GM21381 (cell line): ENCODE results near the gene NOM1.

Experiments
- ATAC-seq: cut with Tn5 transposase; IDR thresholded peaks from one replicate; pipeline ENCODE4 v1.9.1; 2021; ENCODE audit warnings: mild to moderate bottlenecking, moderate library complexity; ENCODE audit not compliant: unreplicated experiment

NOM1 gene

DNA sequence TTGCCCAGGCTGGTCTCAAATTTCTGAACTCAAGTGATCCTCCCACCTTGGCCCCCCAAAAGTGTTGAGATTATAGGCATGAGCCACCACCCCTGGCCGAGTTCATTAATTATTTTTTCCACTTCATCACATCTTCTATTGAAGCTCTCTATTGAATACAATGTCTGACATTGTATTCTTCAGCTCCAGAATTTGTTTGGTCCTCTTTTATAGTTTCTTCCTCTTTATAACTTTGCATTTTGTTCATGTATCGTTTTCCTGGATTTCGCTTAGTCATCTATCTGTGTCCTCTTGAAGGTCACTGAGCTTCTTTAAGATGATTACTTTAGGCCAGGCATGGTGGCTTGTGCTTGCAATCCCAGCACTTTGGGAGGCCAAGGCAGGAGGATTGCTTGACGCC, 30.2 kb downstream of the NOM1 start:
- no peak for ATAC-seq

DNA sequence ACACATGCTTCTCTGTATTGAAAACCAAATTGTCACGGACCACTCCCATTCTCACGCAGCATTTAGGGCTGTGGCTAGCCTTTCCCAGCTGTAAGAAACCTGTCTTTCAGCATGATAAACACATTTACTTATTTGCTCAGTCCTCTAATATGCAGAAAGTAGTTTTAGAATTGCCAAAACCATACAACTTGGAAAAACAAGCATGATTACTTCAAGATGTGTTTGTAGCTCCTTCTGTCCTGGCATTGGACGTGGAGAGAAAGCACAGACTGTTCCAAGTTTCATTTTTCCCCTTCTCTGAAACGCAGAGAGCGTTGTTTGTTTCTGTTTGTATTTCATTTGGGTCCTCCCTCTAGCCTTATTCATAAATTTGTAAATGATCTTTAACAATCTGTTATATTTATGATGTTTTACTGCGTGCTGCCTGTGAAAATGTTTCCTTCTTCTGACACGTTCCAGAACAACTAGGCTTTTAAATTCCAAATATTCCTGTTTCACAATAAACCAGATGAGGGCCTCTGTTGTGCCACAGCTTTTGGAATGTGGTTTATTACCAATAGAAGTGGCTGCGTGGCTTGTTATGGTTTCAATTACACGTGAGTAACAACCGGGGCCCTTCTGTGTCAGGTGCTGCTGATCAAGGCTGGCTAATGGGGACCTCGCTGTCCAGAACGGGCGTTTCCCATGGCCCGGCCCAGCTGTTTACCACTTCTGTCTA, 34.8 kb downstream of the NOM1 start:
- ATAC-seq: no peak

DNA sequence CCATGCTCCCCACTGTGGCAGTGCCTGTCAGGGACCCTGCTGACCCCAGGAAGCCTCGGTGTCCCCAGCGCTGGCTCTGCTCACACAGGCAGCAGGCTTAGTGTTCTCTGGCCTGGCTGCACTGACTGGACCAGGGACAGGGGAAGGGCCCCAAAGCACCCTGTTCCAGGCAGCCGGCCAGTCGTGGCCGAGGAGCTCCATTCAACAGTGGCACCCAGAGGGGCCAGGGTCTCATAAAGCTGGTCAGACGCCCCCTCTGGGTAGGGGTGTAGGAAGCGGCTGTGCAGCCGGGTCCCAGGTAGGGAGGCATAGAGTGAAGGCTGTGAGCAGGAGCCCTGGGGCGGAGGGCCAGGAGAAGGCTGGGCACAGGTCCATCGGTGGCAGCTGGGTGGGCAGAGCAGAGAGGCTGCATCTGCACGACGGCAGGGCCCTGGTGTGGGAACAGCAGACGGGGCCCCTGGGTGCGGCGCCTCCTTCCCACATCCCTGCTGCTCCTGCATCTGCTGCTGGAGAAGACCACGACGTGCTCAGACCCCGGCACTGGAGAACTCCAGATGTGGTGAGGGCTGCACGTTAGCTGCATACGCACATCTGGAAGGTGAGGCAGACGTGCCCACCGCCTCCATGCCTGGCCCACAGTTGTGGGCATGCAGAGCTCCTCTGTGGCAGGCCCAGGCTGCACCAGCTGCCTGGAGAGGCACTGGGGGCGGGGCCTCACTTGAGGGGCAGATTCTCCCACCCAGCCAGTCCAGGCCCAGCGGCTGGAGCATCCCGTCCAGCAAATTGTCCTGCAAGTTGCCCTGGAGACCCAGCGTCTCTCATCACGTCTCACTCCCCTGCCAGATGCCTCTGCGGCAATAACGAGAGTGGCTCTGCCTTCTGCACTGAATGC, 35.8 kb downstream of the NOM1 start:
- ATAC-seq: no peak

DNA sequence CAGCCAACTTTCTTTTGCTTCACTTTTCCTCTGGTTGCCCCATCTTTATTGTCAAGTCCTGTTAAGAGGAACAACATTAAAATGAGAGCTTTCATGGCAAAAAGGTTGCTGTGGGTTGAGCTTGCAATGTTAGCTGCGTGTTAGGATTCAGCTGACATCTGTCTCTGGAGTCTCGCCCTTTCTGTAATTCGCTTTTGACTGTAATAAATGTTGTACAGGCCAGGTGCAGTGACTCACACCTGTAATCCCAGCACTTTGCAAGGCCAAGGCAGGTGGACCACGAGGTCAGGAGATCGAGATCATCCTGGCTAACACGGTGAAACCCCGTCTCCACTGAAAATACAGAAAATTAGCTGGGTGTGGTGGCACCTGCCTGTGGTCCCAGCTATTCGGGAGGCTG, 36.9 kb downstream of the NOM1 start:
- ATAC-seq: no peak

DNA sequence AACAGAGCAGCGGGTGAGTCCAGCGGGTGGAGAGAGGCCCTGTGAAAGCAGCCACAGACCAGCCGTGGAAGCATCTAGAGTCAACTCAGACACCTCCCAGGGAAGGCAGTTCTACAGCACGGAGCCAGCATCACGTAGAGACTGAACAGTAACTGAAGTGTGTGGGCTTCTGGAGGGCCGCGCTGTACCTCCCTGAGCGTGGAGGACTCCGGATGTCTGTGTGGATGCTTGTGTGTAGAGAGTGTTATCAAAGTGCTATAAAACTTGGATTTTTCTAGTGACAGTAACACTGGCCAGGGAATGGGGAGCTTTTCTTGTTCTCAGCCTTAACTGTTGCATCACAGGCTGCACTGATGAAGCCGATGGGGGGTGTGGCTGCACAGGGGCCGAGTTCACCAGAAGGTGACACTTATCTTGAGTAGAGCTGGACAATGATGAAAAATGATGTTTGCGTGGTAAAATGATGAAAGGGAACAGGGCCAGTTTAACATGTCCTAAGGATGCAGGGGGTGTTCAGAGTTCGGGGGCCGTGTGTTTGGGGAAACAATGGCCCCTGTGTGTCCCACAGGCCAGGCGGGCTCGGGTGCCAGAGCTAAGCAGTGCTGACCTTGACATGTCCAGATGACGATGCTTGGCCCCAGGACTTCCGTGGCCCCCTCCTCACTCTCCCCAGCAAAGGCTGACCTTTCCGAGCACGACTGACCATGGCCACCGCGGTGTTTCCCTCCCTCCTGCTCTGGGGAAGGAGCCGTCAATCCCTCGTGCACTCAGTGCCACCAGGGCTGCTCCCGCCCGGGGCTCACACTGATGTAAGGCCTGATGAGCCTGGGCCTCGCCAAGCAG, 39.1 kb downstream of the NOM1 start:
- no peak for ATAC-seq

DNA sequence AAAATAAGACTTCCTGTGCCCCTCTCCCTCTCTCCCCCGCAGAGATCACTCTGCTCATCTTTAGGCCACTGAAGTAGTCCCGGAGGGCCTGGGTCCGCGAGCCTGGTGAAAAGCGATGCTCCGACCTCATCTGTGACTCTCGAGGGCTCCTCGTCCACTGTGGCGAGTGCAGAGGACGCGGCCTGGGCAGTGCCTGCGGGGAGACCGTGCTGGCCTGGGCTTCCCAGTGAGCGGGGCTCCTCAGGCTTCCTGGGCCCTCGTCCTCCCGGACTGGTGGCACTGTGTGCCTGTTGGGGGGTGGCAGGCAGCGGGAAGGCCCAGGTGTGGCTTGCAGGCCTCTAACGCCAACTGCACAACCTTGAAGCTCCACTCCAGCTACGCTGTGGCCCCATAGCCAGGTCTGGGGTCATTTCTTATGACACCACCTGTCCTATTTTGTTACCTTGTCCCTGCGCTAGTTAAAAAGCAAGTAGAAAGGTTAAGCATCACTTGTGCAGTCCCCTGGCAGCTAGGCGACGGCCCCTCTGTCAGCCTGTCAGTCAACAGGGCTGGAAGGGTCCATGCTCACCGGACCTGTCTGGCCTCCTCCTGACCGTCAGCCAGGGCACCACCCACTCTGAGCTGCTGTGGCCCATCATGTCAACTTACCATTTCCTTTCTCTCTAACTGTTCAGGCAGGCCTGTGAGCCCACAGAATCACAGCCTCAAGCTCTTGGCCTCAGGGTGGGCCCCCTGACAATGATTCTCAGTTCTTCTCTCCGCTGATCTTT, 40.4 kb downstream of the NOM1 start:
- no peak for ATAC-seq

DNA sequence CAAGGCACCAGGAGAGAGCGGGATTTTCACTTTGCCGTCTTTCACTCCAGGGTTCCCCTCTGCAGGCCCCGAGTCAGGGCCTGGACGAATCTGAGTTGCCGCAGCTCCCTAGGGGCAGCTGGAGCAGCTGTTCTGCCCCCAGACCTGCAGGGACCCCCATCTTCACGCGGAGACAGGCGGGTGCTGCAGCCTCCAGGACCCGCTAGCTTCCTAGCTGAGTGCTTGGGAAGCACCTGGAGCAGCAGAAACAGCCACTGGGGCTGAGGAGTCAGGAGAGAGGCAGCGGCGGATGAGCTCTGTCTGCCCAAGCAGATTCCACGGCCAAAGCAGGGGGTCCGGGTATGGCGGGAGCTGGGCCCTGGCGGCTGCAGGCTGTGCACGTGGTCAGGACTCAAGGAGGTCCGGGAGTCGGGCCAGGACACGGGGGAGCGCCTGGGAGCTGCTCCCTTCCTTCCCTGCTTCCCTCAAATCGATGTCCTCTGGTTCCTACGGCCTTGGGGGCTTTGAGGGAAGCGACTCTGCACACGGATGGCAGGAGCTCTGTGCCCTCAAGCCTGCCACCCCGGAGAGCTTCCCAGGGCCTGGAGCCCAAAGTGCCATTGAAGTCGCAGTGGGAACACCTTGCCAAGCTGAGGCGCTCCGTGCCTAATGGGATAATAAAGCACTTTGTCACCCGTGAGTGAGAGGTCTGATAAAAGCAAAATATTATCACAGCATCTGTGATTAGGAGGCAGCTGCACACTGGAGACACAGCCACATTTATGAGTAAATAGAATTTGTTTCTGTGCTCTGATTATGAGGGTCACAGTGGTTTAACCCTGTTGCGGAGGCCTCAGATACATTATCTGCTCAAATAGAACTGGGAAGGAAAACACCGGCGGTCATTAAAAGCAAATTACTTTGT, 43.8 kb downstream of the NOM1 start:
- ATAC-seq: no peak

DNA sequence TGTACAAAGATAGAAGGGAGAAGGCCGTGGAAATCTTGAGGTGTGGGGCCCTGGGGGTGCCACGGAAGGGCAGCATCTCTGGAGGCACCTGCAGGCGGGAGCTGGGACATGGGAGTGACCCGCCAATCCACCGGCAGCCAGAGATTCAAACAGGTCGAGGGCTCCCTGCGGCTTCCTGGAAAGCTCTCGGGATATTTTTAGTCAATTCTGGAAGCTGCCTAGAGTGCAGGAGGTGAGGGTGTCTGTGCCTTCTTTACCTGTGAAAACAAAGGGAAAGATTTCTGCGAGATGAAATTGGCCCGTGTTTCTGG, 44.4 kb downstream of the NOM1 start:
- no peak for ATAC-seq

DNA sequence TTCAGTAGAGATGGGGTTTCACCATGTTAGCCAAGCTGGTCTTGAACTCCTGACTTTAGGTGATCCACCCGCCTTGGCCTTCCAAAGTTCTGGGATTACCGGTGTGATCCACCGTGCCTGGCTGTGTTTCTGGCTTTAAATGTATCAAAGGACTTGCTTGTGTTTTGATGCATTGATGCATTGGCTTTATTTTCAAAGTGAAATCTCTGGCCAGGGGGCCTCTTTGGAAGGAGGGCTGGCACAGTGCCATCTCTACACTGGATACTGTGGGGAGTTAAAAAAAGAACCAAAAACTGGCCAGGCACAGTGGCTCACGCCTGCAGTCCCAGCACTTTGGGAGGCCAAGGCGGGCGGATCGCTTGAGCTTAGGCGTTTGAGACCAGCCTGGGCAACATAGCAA, 44.9 kb downstream of the NOM1 start:
- ATAC-seq: no peak

DNA sequence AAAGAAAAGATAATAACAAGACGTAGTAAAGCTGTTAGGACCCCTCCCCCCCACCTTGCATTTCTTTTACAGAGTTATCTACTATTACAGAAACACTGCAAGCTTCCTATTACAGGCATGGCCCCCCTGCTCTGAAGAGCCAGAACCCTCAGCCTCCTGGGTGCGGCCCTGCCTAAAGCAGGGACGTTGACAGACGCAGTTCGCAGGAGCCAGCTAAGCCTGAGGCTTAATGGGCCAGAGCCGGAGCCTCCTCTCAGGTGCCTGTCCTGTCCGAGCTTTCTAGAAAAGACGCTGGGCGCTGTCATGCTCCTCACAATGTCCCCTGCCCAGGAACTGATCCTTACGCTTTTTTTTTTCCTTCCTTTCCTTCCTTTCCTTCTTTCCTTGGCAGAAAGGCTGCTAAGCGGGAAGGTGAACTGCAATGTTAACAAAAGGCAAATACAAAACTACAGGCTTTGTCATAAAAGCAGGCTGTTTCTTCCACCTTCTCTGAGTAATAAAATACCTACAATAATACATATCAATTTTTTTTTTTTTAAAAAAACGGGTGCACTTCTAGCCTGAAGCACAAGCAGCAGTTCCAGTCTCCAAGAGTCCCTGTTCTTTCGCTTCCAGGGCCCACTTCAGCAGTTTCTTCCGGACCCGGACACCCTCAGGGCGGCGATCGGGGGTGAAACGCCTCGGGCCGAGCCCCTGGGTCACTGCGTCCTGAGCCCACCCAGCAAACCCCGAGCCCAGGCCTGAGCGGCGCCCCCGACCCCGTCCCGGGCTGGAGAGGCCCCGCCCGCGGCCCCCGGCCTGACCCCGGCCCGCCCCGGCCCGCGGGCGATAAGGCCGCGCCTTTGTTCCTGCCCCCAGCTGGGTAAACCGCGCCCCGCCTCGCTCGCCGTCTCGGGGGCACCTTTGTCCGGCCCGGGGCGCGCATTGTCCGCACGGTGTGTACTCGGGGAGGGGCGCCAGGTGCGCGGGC, 49.8 kb downstream of the NOM1 start:
- no peak for ATAC-seq

DNA sequence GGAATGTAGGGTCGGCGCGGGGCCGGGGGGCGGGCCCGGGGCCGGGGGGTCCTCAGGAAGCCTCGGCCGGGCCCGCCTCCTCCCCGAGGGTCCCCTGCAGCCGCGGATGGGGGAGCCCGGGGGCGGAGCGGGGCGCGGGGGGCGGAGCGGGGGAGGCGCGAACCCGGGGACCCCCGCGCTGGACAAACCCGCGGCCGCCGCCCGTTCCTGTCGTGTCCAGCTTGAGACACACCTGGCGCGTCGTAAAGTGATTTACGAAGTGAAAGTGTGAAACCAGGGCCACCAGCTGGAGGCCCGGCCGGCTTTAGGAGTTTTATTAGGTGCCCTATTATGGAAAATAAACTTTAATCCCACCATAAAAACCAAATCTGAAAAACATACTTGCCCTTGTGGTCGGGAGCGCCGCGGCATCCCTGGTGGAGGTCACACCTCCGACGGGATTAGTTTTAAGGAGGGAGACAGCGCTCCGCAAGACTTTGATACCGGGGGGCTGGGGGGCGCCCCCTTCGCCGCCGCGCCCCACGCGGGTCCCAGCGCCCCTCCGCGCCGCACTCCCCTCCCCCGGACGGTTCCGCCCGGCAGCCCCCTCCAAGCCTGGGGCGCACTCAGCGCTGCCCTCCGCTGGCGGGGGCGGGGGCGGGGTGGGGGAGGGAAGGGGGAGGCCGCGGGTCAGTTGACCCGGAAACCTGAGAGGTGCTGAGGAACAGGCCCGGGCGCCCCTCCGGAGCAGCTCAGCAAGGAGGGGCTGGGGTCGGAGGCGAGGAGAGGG, 50.6 kb downstream of the NOM1 start:
- no peak for ATAC-seq

DNA sequence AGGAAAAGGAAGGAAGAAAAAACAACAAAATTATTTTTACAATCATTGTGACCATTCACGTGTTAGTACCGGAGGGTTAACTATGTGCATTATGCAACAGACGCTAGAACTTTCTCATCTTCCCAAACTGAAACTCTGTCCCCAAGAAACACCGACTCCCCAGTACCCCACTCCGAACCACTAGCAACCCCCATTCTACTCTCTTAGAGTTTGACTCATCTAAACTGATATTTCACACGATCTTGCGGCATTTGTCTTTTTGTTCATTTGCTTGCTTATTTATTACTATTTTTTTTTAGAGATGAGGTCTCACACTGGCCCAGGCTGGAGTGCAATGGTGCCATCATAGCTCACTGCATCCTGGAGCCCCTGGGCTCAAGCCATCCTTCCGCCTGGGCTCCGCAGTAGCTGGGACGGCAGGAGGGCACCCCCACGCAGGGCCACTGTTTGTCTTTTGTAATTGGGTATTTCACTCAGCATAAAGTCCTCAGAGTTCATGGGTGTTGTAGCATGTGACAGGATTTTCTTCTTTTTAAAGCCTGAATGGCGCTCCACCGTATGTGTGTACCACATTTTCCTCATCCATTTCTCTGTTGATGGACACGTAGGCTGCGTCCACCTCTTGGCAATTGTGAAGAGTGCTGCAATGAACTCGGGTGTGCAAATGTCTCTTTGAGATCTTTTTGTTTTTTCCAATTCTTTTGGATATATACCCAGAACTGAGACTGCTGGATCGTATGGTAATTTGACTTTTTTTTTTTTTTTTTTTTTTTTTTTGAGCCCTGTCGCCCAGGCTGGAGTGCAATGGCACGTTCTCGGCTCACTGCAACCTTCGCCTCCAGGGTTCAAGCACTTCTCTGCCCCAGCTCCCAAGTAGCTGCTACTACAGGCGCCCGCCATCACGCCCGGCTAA, 51.5 kb downstream of the NOM1 start:
- ATAC-seq: no peak

DNA sequence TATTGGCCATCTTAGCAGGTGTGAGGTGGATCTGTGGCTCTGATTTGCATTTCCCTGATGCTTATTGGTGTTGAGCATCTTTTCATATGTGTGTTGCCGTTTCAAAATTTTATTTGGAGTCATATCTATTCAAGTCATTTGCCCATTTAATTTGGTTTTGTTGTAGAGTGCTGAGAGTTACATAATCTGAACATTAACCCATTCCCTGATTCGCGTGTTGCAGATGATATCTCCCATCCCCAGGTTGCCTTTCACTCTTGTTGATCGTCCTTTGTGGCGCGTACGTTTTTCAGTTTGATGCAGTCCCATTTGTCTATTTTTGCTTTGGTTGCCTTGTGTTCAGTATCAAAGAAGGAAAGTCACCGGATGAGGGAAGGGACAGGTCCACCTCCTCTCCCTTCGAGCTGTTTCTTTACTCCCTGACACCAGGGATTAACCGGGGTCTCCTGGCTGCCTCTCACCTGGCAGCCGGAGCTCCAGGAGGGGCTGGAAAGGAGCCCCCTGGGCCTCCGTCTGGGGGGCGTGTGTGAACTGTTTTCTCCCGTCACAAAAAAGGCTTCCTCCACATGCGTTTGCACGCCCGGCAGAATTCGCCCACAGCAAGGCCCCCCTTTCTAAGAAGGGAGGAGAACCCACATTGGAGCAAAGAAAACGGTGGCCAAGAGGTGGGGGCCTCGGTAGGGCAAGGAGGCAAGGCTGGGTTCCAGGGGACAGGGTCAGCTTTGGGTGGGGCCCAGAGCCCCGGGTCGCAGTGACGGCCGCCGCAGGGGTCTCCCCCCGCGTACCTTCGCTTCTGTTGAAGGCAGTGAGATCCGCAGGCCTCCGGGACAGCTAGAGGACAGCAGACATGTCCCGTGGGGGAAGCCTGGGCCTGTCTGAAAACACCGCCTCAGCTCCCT, 52.7 kb downstream of the NOM1 start:
- no peak for ATAC-seq

DNA sequence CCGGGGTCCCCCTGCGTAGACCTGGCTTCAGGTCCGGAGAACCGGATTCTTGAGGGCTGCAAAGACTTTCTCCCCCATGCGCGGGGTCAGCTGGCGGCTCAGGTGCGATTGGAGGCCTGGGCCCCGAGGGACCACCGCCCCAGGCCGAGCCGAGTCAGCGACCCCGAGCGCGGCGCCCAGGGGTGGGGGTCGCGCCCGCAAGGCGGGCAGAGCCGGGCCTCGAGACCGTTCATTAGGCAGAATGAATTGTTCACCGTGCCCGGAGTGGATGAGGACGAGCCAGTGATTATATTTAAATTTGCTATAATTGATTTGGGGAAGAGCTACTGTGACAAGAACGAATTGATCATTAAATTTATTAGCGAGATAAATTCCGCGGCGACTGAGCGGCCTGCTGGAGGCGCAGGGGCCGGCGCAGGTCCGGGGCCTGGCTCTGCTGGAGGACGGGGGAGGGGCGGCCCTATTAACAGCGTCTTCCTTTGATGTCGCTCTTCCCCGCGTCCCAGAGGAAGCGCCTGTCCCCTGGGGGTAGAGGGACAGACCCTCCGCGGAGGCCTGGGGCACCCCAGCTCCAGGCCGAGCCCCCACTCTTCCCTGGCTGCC, 53.4 kb downstream of the NOM1 start:
- no peak for ATAC-seq

DNA sequence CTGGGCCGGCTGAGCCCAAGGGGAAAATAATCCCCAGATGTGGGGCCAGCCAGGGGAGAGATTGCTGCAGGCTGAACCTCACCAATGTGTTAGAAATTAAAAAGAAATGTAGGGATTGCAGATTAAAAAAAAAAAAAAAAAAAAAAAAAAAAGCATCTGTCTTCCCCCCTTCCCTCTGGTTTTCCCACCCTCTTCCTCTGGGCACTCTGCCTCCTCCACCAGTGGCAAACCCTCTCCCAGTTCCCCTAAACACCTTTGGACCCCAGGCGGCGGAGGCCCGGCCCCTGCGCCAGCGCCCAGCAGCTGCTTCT, 53.9 kb downstream of the NOM1 start:
- ATAC-seq: no peak
